CD4-positive, CD25-positive, alpha-beta regulatory T cell (primary cell): ENCODE data around the gene NPAT. TPM values are rescaled to one million over a fixed set of nuclear protein-coding genes. Genes with fewer than 3 reads are reported as not detected.
A peak's percentile ranks its signal among the peaks of the same experiment; 100 is the strongest.

Experiments
- ATAC-seq, 2 donors: fragments of 150-1000 bp; cut with Tn5 transposase; one replicate each; pipeline ENCODE4 v1.10.0; 2021; ENCODE audit warnings: low read depth in 2 of 2, moderate number of reproducible peaks in 2 of 2, moderate library complexity in 1 of 2
- DNase-seq, 3 donors: peaks; one replicate each; pipeline versions ENCODE4 v3.0.0 to v3.0.0-alpha.2; 2012 to 2022; ENCODE audit warnings: mixed read lengths in 1 of 3
- H3K27ac ChIP-seq: one replicate; pipeline ENCODE4 v1.7.0; 2013; ENCODE audit warnings: mild to moderate bottlenecking, low read length; ENCODE audit not compliant: insufficient read depth, poor library complexity, severe bottlenecking
- H3K27me3 ChIP-seq: one replicate; pipeline ENCODE4 v1.7.0; 2013; ENCODE audit warnings: low read length; ENCODE audit not compliant: control insufficient read depth, insufficient read depth
- H3K36me3 ChIP-seq: one replicate; pipeline ENCODE4 v1.7.0; 2013; ENCODE audit warnings: mild to moderate bottlenecking, low read length, moderate library complexity; ENCODE audit not compliant: control insufficient read depth, insufficient read depth
- H3K4me1 ChIP-seq: 2 replicates; pipeline ENCODE4 v1.7.0; 2013; ENCODE audit warnings: mild to moderate bottlenecking, low read length; ENCODE audit not compliant: insufficient read depth, control insufficient read depth, poor library complexity, severe bottlenecking
- H3K4me3 ChIP-seq: one replicate; pipeline ENCODE4 v1.7.0; 2013; ENCODE audit warnings: low read depth, mild to moderate bottlenecking, low read length, moderate library complexity
- H3K9me3 ChIP-seq, 2 experiments: 1 replicate in 1 of 2; 2 replicates in 1 of 2; pipeline ENCODE4 v1.7.0; 2013; ENCODE audit warnings: low read length in 2 of 2, mild to moderate bottlenecking in 1 of 2, moderate library complexity in 1 of 2; ENCODE audit not compliant: control insufficient read depth in 2 of 2
- H3K27ac Mint-ChIP-seq, 3 donors: one replicate each; pipeline ENCODE4 v1.8.0; 2020 to 2022; ENCODE audit warnings: mild to moderate bottlenecking in 3 of 3, mixed read lengths in 3 of 3, moderate library complexity in 2 of 3
- H3K27me3 Mint-ChIP-seq: one replicate; pipeline ENCODE4 v1.8.0; 2022; ENCODE audit warnings: mild to moderate bottlenecking, mixed read lengths
- H3K36me3 Mint-ChIP-seq: one replicate; pipeline ENCODE4 v1.8.0; 2020; ENCODE audit warnings: mixed read lengths
- H3K4me1 Mint-ChIP-seq, 4 donors: one replicate each; pipeline ENCODE4 v1.8.0; 2020 to 2022; ENCODE audit warnings: mixed read lengths in 4 of 4, mild to moderate bottlenecking in 1 of 4
- H3K4me3 Mint-ChIP-seq, 4 donors: one replicate each; pipeline ENCODE4 v1.8.0; 2020 to 2022; ENCODE audit warnings: mild to moderate bottlenecking in 4 of 4, mixed read lengths in 4 of 4, moderate library complexity in 3 of 4
- H3K9me3 Mint-ChIP-seq, 7 donors: one replicate each; pipeline ENCODE4 v1.8.0; 2020 to 2022; ENCODE audit warnings: mixed read lengths in 7 of 7, mild to moderate bottlenecking in 3 of 7, moderate library complexity in 2 of 7
- polyA plus RNA-seq, 4 donors: library from polyadenylated mRNA; unstranded; fragments of 300-500 nt; fragmentation: Illumina TruSeq; gene quantifications; one replicate each; pipeline ENCODE4 v1.2.3, GENCODE V29; 2021
- total RNA-seq: library from RNA; stranded (reverse); gene quantifications from one replicate; pipeline ENCODE4 v1.2.3, GENCODE V29; 2022

The NPAT gene
- total and polyA plus RNA-seq, 5 donors from 2014 or later, result 25.5 to 36.5 (median 33.1) TPM

GRCh38 chr11:108115500-108116140 is 106.8 kb downstream of the NPAT start:
- Mint-ChIP-seq H3K27ac (no peak overlapping the region), H3K9me3 (no peaks in the 10 kb centered on the region), H3K36me3 (peaks cover 8% of the 10 kb centered on the region), H3K27me3 (no peaks in the 10 kb centered on the region), H3K4me1 (peaks cover 2 to 8% (median 5%) of the 10 kb centered on the region in 4 donors), H3K4me3 (no peak overlapping the region)
- no peaks in the 10 kb centered on the region for H3K4me1 ChIP-seq
- no peak overlapping the region for H3K27ac ChIP-seq
- H3K9me3 ChIP-seq, result no peaks in the 10 kb centered on the region
- H3K4me3 ChIP-seq, result no peak overlapping the region
- no peaks in the 10 kb centered on the region for H3K36me3 ChIP-seq
- ATAC-seq (no peak), DNase-seq (no peak)
- no peaks in the 10 kb centered on the region for H3K27me3 ChIP-seq

GRCh38 chr11:108112057-108112456 is 110.4 kb downstream of the NPAT start:
- Histone ChIP-seq H3K36me3 (no peaks in the 10 kb centered on the region), H3K4me3 (no peak overlapping the region), H3K27ac (no peak overlapping the region), H3K4me1 (no peaks in the 10 kb centered on the region), H3K27me3 (no peaks in the 10 kb centered on the region), H3K9me3 (no peaks in the 10 kb centered on the region)
- ATAC-seq (no peak), DNase-seq (no peak)
- Mint-ChIP-seq H3K4me3 (no peak overlapping the region), H3K4me1 (peaks cover 2 to 8% (median 5%) of the 10 kb centered on the region in 4 donors), H3K36me3 (peaks cover 8% of the 10 kb centered on the region), H3K27ac (peak overlapping the region; percentile 2 to 43 (median 16)), H3K27me3 (no peaks in the 10 kb centered on the region), H3K9me3 (no peaks in the 10 kb centered on the region)

GRCh38 chr11:108111126-108111525 is 111.3 kb downstream of the NPAT start:
- Histone ChIP-seq H3K27me3 (no peaks in the 10 kb centered on the region), H3K36me3 (no peaks in the 10 kb centered on the region), H3K27ac (no peak overlapping the region), H3K9me3 (no peaks in the 10 kb centered on the region), H3K4me1 (no peaks in the 10 kb centered on the region), H3K4me3 (no peak overlapping the region)
- H3K4me3 Mint-ChIP-seq, result no peak overlapping the region
- DNase-seq (peak in 1 of 3 donors; percentile 26), ATAC-seq (no peak)
- H3K4me1 Mint-ChIP-seq, result peaks cover 2 to 8% (median 5%) of the 10 kb centered on the region in 4 donors
- H3K36me3 Mint-ChIP-seq, result peaks cover 8% of the 10 kb centered on the region
- H3K9me3 Mint-ChIP-seq, result no peaks in the 10 kb centered on the region
- H3K27ac Mint-ChIP-seq, result peak overlapping the region in 2 of 3 donors; percentile 18 to 44
- H3K27me3 Mint-ChIP-seq, result no peaks in the 10 kb centered on the region

Other genes with a start within 250 kb of the NPAT start
- gene CUL5, start 213.7 kb downstream of the NPAT start, total RNA-seq, result 53.1 TPM
- gene CUL5, start 213.7 kb downstream of the NPAT start, polyA plus RNA-seq, result 10 to 100 TPM; 24.9 to 36.6 (median 33.3) TPM
- 19.0 TPM for gene ACAT1, start 101.1 kb downstream of the NPAT start, total RNA-seq
- 10 to 100 TPM; 35.2 to 52.6 (median 44.3) TPM for gene ACAT1, start 101.1 kb downstream of the NPAT start, polyA plus RNA-seq
- gene ATM, start 429 bp upstream of the NPAT start, total RNA-seq, result 194 TPM
- 10 to 100 TPM; 30.4 to 55.4 (median 49.3) TPM for gene ATM, start 429 bp upstream of the NPAT start, polyA plus RNA-seq
- 0.37 TPM for gene C11orf65, start 244.9 kb upstream of the NPAT start, total RNA-seq
- 1 to 10 TPM in 1 of 4 donors, under 1 TPM in 3; 0.55 to 1.4 (median 0.62) TPM for gene C11orf65, start 244.9 kb upstream of the NPAT start, polyA plus RNA-seq